Measurements from ENCODE around the gene VCPKMT.

DNA sequence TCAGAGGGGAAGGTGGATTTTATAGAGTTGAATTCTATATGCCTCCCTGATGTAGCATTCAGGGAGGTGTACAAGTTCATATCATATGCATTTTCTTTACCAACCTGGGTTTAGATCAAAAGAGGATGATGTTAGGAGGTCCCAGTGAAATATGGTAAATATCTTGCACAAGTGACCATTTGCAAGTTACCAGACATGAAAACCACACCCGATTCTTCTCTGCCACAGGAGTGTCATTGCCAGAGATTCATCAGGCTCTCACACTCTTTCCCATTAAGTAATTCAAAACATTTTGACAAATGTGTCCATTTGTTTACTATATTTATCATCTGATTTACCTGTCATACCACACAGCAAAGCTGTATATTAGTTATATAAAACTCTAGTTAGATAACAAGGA is 44.0 kb downstream of the VCPKMT start:
- TF ChIP-seq, protein P1, sequence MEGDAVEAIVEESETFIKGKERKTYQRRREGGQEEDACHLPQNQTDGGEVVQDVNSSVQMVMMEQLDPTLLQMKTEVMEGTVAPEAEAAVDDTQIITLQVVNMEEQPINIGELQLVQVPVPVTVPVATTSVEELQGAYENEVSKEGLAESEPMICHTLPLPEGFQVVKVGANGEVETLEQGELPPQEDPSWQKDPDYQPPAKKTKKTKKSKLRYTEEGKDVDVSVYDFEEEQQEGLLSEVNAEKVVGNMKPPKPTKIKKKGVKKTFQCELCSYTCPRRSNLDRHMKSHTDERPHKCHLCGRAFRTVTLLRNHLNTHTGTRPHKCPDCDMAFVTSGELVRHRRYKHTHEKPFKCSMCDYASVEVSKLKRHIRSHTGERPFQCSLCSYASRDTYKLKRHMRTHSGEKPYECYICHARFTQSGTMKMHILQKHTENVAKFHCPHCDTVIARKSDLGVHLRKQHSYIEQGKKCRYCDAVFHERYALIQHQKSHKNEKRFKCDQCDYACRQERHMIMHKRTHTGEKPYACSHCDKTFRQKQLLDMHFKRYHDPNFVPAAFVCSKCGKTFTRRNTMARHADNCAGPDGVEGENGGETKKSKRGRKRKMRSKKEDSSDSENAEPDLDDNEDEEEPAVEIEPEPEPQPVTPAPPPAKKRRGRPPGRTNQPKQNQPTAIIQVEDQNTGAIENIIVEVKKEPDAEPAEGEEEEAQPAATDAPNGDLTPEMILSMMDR (IDR thresholded peaks at IDR 0.05): no peak
- TF ChIP-seq POLR2A (IDR thresholded peaks at IDR 0.05): no peak
